HG03571 (cell line): ENCODE data around the gene ARL13B.
"Not testable (repeated sequence)": the region's sequence is repeated elsewhere in the genome, so short reads cannot be mapped to it uniquely, and the experiment has no call there.

ENCODE experiments used
- ATAC-seq: cut with Tn5 transposase; IDR thresholded peaks from one replicate; pipeline ENCODE4 v1.9.1; 2021; ENCODE audit not compliant: unreplicated experiment

The ARL13B gene

GRCh38 chr3:94061297-94061696 lies 81.3 kb downstream of the ARL13B start:
- no peak for ATAC-seq

GRCh38 chr3:94062513-94063404 lies 82.8 kb downstream of the ARL13B start, which contains the start of the genes DHFR2 and NSUN3:
Gene DHFR2 (minus strand): TSS chr3:94062916. CDS start chr3:94061511, 1,405 bp downstream.
Gene NSUN3 (plus strand): TSS chr3:94063061. CDS start chr3:94063127, 66 bp downstream.
- peak; percentile 96 for ATAC-seq

- no peak for ATAC-seq
Observed at GRCh38 chr3:94063496-94064119, 83.7 kb downstream of the ARL13B start.

DNA sequence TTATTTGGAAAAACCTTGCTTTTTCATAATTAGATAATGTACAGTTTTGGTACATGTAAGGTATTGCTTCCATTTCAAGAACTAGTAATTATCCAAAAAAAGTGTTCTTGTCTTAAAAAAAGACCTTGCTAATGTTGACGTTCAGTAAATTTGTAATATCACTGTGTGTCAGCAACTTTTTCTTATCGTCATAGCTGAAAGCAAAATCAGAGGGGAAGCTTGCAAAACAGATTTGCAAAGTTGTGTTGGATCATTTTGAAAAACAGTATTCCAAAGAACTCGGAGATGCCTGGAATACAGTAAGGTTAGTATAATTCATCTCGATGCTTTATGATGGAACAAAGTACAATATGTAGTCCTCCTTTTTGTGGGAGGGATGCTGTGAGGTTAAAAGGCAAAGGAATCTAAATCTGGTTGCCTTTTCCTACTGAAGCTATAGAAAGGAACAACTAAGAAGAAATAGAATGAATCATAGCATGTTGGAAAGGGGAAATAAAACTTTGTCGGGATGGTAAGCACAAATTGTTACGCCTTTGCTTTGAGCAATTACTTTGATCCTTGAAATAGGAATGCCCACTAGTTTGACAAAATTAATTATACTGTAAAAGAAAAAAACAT lies 84.4 kb downstream of the ARL13B start:
- no peak for ATAC-seq

DNA sequence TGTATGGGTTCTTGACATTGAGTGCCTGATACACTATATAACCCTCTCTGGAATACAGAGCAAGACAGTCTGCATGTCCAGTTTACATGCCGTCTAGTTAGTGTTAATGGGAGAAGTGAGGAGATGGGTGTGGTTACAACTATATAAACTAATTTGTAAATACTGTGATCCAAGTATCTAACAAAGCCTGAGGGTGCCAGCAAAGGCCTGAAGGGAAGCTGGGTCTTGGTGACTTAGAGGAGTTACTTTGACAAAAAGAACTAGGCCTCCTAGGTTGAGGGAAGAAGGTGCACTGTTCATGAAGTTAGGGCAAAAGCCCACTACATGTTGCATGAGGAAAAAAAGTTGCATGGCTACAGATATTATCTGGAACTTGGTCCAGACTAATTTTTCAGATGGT lies 85.2 kb downstream of the ARL13B start:
- no peak for ATAC-seq

DNA sequence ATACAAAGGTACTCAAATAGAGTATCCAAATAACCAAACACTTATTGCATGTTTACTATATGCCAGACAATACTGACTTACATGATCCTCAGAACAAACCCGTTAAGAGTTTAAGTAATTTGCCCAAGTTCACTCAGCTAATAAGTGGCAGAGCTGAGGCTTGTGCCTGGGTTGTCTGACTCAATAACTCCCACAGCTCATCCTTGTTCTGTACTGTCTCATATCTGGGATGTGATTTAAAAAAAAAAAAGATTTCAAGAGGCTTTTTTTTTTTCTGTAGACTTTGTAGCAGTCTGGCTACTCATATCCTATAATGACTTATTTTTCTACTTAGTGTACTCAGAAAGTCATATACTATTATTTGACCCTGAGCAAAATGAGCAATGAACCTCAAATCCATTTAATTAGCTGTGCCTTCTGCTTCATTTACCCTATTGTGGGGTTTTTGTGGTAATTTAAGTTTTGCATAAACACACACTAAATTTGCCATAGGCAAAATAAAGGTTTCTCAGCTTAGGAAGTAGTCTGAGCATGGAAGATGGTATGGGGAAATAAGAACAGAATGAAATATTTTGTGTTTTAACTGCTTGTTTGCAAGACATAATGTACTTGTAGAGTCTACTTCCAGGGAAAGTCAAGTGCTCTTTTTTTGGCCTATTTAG lies 86.0 kb downstream of the ARL13B start:
- ATAC-seq, result no peak

DNA sequence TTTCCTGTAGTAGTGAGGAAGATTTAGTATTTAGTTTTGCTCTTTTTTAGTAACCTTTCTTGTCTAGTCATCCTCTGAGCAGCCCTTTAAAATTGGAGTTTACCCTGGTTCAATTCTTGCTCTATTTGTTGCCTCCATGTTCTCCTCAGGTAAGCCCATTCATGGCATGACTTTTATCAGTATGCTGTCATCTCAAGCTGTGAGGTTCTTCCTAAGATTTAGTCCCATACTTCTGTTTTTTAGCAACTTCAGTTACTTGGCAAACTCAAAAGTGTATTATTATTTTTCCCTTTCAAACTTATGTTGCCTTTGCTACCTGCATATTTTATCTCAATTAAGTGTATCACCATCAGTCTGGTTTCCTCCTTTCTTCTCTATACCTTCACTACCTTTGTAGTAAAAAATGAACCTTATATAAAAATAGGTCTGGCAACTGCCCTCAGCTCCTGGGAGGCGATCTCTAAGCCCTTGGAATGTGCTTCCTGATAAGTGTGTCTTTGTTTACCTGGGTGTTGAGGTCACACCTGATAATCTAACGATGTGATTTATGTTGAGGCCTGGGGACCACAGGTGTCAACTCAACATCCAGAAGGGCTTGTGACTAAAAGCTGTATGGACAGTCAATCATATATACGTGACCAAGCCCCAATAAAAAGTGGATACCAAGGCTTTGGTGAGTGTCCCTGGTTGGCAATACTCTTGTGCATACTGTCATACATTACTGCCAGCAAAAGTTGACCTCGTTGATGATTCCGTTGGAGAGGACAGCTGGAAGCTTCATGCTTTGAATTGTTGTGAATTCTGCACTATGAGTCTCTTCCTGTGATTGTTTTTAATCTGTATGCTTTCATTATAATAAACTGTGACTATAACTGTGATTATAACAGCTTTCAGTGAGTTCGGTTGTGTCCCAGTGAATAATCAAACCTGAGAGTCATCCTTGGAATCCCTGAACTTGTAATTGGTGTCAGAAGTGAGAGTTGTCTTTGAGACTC lies 86.8 kb downstream of the ARL13B start:
- ATAC-seq, result no peak

DNA sequence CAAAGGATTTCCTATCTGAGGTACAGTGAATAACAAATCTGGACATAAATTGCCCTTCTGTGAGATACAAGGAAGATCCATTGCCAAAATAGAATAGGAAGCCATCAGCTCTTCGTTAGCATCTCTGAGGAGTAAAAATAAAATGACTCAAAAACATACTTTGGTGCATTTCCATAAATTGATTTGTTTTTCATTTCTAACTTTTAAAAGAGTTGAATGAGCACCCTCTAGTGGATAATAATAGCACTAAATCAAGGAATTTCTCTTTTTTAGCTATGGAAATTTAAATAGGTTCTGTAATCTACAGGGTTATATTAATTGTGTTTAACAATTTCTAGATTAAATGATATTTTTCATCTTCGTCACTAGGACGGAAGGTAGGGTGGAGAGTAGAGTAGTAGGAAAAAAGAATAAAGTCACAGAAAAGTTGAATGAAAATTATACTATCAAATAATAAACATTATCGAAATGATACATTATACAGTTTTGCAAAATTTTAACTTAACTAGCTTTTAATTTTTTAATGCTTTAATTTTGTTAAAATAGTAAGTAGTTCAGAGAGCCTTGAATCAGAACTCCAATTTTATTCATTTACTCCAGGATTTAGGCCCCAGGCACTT lies 89.3 kb downstream of the ARL13B start:
- no peak for ATAC-seq

DNA sequence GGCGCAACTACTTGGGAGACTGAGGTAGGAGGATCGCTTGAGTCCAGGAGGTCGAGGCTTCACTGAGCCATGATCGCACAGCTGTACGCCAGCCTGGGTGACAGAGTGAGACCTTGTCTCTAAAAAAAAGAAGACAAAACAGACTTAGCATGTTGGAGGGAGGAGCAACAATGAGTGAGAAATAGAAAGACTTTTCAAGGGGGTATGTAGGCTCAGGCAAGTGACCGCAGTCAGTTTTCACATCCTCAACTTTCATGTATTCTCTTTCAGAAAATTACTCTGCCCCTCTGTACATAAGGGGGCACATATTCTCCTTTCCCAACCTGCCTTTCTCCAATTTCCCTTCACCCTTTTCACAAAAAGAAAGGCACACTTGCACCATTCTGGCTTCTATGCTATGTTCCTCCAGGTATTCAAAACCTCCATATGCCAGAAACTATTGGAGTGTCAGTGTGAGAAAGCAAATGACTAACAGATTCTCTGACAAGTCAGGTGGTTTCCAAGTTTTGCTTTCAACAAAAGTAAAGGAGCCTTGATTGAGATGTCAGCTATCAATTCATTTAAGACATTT lies 90.5 kb downstream of the ARL13B start:
- peak; percentile 54 for ATAC-seq

- ATAC-seq, result peak; percentile 60
Observed at GRCh38 chr3:94071713-94072284, 91.8 kb downstream of the ARL13B start.

GRCh38 chr3:94076055-94076454 lies 96.1 kb downstream of the ARL13B start:
- no peak for ATAC-seq

GRCh38 chr3:94080552-94080951 lies 100.6 kb downstream of the ARL13B start:
- ATAC-seq, result not testable (repeated sequence)

DNA sequence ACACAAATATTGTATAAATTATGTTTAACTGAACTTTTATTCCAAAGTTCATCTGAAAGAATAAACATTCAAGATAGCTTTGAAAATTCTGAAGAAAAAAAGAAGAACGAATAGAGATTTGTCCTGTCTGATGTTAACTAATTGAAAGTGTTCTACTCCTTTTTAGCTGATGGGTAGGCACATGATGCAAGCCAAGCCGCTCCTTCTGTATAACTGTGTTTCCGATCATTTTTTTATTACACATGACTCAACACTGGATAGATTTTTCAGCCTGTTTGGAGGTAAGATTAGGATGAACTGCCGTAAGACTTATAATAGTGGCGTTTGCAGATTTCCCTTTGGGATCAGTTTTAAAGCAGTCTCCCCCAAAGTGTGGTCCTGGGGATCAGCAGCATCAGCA lies 101.9 kb downstream of the ARL13B start:
- no peak for ATAC-seq

DNA sequence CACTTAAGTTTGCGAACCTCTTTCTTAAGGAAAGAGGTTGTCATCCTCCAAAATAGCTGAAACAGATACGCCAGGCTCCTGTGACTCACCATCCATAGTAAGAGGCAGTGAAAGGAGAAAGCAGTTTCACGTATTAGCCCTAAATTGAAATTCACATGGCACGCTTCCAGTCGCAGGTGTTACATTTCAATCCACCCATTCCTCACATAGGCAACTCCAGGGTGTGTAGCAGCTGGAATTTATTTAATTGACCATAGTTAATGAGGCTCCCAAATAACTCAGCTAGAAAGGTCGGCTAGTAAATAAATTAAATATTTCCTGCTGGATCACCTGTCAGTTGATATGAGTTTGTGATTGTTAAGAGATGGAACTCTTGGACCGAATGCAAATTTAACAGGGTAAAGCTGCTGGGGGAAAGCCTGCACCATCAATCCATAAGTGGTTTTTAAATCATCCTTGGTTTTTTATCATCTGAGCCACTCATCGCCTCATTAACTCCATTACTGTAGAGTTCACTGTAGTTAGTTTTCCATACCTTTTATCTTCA lies 102.5 kb downstream of the ARL13B start:
- no peak for ATAC-seq

- no peak for ATAC-seq
Observed at GRCh38 chr3:94083261-94083660, 103.3 kb downstream of the ARL13B start.

- no peak for ATAC-seq
Observed at GRCh38 chr3:94089126-94089525, 109.2 kb downstream of the ARL13B start.

GRCh38 chr3:94092086-94092485 lies 112.1 kb downstream of the ARL13B start:
- no peak for ATAC-seq

DNA sequence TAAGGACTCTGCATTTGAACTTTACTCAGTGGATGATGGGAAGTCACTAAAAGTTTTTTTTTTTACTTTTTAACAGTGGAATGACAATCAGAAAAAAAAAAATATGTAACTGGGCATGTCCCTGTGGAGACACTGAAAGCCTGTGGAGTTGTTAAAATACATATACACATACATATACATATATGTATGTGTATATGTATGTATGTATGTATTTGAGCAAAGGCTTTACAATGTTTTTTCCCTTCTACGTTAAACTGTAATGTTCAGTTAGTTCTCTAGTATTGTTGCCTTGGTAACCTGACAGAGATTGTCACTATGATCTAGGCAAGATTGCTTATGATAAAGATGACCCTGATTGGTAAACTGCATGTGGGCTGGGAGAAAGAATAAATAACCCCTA lies 113.2 kb downstream of the ARL13B start:
- no peak for ATAC-seq

DNA sequence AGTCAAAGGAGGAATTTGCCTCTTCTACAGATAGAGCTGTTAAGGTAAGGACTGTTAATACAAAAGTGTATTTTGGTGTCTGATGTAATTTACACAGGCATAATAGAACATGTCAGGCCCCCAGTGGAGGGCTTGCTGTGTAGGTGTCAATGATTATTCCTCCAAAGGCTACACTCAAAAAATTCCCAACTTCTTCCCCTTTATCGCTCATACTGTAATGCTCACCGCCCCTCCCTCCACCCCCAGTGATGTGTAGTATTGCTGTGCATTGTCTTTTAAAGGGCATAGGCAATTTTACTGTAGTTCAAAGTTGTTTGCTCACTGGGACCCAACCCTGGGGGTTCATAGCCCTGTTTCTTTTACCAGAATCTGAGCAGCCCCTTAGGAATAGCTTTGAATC lies 115.2 kb downstream of the ARL13B start:
- no peak for ATAC-seq
